G401.6 (cell line): Measurements from ENCODE around the gene SLC2A13.

Experiments used
- FAIRE-seq: peaks from 2 replicates; lab custom pipeline; 2012; peaks lifted over from hg19 to GRCh38; lab: Jason Lieb, UNC

Gene SLC2A13

DNA sequence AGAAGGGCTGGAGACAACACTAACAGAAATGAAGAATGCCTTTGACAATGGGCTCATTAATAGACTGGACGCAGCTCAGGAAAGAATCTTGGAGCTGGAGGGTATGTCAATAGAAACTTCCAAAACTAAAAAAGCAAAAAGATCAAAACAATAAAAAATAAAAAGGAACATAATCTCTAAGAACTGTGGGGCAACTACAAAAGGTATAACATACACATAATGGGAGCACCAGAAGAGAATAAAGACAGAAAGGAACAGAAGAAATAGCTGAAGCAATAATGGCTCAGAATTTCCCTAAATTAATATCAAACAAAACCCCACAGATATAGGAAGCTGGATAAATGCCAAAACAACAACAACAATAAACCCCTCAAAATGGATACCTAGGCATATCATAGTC lies 362.2 kb downstream of the SLC2A13 start:
- FAIRE-seq, result no peak

- FAIRE-seq, result no peak
These were observed 369.5 kb downstream of the SLC2A13 start for GRCh38 chr12:39736406-39736805.

DNA sequence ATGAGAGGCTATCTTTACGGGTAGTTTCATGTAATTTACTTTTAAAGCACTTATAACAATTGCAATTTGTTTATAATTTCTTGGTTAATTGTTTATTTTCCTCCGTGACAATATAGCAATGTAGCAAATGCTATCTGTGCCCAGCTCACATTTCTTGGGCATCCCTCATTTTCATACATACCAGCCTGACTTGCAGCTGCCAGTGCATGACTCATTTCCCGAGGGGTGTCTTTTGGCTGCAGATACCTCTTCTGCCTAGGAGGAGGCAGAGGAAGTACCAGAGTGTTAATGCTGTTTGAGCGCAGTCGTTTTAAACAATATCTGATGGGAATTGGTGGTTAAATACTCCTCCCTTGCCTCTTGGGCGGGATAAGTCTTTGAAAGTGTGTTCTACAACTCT lies 382.1 kb downstream of the SLC2A13 start:
- no peak for FAIRE-seq

DNA sequence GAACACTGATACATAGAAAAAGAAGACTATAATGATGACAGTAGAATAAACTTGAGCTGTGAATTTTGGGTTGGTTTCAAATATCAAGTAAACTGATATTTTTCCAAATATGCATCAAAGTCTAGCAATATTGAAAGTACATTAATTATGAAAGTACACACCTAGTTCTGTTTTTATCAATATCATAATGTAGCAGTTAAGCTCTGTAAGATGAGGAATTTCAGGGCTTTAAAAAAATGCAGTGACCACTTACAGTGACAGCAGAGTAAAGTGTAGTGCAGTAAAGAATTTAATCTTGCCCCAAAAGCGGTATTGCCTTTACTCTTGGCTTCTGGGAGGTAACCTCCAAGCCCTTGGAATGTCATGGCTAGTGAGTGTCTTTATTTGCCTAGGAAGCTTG lies 383.4 kb downstream of the SLC2A13 start:
- no peak for FAIRE-seq

- no peak for FAIRE-seq
These were observed 392.3 kb downstream of the SLC2A13 start for GRCh38 chr12:39713552-39713951.

DNA sequence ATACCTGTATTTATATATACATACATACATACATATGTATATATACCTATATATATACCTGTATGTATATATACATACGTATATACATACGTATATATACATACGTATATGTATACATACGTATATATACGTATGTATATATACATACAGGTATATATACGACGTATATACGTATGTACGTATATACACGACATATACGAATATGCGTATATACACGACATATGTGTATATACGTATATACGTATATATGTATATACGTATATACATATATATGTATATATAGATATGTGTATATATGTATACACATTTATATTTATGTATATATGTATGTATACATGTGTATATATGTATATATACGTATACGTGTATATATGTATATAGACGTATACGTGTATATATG lies 393.5 kb downstream of the SLC2A13 start:
- peak; percentile 85 for FAIRE-seq
